Measurements from ENCODE around the gene ANKRD40CL. TPM values are rescaled to one million over a fixed set of nuclear protein-coding genes. Genes with fewer than 3 reads are reported as not detected.

Gene ANKRD40CL
- total RNA-seq, 1 experiment from 2014 or later, result not detected

- TF ChIP-seq PRDM15 (CRISPR knock-in tag; IDR thresholded peaks at IDR 0.05) (no peak), GTF2I (CRISPR knock-in tag; conservative IDR thresholded peaks at IDR 0.05) (no peak), SOX15 (CRISPR knock-in tag; IDR thresholded peaks at IDR 0.05) (no peak), FOXP1 (CRISPR knock-in tag; IDR thresholded peaks at IDR 0.05; ENCODE audit: borderline replicate concordance) (no peak), ZNF138 (CRISPR knock-in tag; conservative IDR thresholded peaks at IDR 0.05) (no peak), ZNF416 (CRISPR knock-in tag; IDR thresholded peaks at IDR 0.05) (no peak), TEAD1 (CRISPR knock-in tag; IDR thresholded peaks at IDR 0.05) (no peak), ESRRA (CRISPR knock-in tag; IDR thresholded peaks at IDR 0.05; ENCODE audit: borderline replicate concordance) (no peak)
- TF ChIP-seq, protein P1, sequence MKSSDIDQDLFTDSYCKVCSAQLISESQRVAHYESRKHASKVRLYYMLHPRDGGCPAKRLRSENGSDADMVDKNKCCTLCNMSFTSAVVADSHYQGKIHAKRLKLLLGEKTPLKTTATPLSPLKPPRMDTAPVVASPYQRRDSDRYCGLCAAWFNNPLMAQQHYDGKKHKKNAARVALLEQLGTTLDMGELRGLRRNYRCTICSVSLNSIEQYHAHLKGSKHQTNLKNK (CRISPR knock-in tag; IDR thresholded peaks at IDR 0.05), result no peak
Observed at GRCh38 chr17:50798424-50799288, 31.3 kb upstream of the ANKRD40CL start (continued).

DNA sequence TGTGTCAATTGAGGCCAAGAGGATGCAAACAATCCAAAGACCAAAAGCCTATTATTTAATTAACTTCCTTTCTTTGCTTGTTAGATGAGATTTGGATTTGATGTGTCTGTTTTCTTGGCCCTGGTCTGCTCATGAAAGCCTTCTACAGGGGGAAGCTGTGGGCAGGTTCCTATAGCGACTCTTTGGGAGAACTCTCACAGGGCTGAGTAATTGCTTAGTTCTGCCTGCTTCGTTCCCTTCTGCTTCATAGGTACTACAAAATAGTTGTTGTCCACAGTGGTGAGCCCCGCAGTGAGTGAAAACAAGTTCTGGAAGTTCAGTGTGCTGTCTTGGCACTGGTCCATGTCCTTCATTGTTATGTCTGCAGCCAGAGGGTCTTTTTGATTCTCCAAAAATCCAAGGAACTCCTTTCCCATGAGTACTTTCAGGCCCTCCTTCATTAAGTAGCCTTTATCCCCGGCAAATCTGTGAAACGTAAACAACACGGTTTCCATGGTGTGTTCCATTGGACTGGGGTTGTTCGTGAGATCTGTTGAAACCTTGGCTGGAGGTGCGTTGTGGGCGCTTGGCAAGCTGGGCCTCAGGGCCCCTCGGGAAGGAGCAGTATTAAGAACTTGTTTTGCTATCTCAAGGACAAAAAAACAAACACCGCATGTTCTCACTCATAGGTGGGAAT, 30.0 kb upstream of the ANKRD40CL start:
- H3K36me3 Mint-ChIP-seq, result no peaks in the 10 kb centered on the region
- no peaks in the 10 kb centered on the region for H3K9me3 Mint-ChIP-seq
- ChIA-PET CTCF (interaction anchor here (1.5 to 2.3 kb wide), 2 partner anchors 14 to 44 kb away, joined by 8 to 9 read pairs; no protein-coding TSS in a partner anchor), POLR2A (no interaction called here)
- no peak overlapping the region for H3K4me3 Mint-ChIP-seq
- H3K27me3 Mint-ChIP-seq (ENCODE audit: low read depth), result no peaks in the 10 kb centered on the region
- DNase-seq (ENCODE audit: low spot score) (no peak), ATAC-seq (no peak)
- peak overlapping the region; percentile 83 for H3K27ac Mint-ChIP-seq
- TF ChIP-seq ZNF416 (CRISPR knock-in tag; IDR thresholded peaks at IDR 0.05) (no peak), MAX (CRISPR knock-in tag; IDR thresholded peaks at IDR 0.05) (no peak), CREM (CRISPR knock-in tag; IDR thresholded peaks at IDR 0.05) (no peak), MYBL2 (CRISPR knock-in tag; IDR thresholded peaks at IDR 0.05) (no peak), GTF2I (CRISPR knock-in tag; conservative IDR thresholded peaks at IDR 0.05) (no peak), CREB1 (CRISPR knock-in tag; IDR thresholded peaks at IDR 0.05) (no peak)
- TF ChIP-seq, protein P2, sequence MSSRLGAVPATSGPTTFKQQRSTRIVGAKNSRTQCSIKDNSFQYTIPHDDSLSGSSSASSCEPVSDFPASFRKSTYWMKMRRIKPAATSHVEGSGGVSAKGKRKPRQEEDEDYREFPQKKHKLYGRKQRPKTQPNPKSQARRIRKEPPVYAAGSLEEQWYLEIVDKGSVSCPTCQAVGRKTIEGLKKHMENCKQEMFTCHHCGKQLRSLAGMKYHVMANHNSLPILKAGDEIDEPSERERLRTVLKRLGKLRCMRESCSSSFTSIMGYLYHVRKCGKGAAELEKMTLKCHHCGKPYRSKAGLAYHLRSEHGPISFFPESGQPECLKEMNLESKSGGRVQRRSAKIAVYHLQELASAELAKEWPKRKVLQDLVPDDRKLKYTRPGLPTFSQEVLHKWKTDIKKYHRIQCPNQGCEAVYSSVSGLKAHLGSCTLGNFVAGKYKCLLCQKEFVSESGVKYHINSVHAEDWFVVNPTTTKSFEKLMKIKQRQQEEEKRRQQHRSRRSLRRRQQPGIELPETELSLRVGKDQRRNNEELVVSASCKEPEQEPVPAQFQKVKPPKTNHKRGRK (CRISPR knock-in tag; IDR thresholded peaks at IDR 0.05; ENCODE audit: borderline replicate concordance), result no peak
- peaks cover 18% of the 10 kb centered on the region for H3K4me1 Mint-ChIP-seq

GRCh38 chr17:50794361-50794760, 27.0 kb upstream of the ANKRD40CL start:
- ChIA-PET POLR2A (interaction anchor here (0.7 kb wide), 1 partner anchor 20 kb away, joined by 4 read pairs; no protein-coding TSS in a partner anchor), CTCF (interaction anchor here (0.7 to 1.4 kb wide), 3 partner anchors 11 to 224 kb away, joined by 3 to 5 read pairs (median 3); no protein-coding TSS in a partner anchor)
- Mint-ChIP-seq H3K27me3 (ENCODE audit: low read depth) (no peaks in the 10 kb centered on the region), H3K4me3 (no peak overlapping the region), H3K9me3 (no peaks in the 10 kb centered on the region), H3K4me1 (peaks cover 26% of the 10 kb centered on the region), H3K27ac (no peak overlapping the region), H3K36me3 (no peaks in the 10 kb centered on the region)
- ATAC-seq (no peak), DNase-seq (ENCODE audit: low spot score) (no peak)
- no peak for TF ChIP-seq JAZF1 (CRISPR knock-in tag; IDR thresholded peaks at IDR 0.05)
- TF ChIP-seq MYBL2 (CRISPR knock-in tag; IDR thresholded peaks at IDR 0.05), result no peak
- no peak for TF ChIP-seq ZNF263 (CRISPR knock-in tag; IDR thresholded peaks at IDR 0.05; ENCODE audit: low read depth)
- TF ChIP-seq KAT7 (CRISPR knock-in tag; IDR thresholded peaks at IDR 0.05; ENCODE audit: borderline replicate concordance), result no peak
- no peak for TF ChIP-seq ESRRA (CRISPR knock-in tag; IDR thresholded peaks at IDR 0.05; ENCODE audit: borderline replicate concordance)
- no peak for TF ChIP-seq NR2C2 (CRISPR knock-in tag; IDR thresholded peaks at IDR 0.05)
- no peak for TF ChIP-seq RORB (CRISPR knock-in tag; IDR thresholded peaks at IDR 0.05)
- TF ChIP-seq GABPB1 (CRISPR knock-in tag; IDR thresholded peaks at IDR 0.05), result no peak
- no peak for TF ChIP-seq FOXK1 (CRISPR knock-in tag; IDR thresholded peaks at IDR 0.05)
- TF ChIP-seq NFATC4 (CRISPR knock-in tag; IDR thresholded peaks at IDR 0.05), result no peak
- TF ChIP-seq STAT6 (CRISPR knock-in tag; conservative IDR thresholded peaks at IDR 0.05; ENCODE audit: low read depth), result no peak
